GM11168 (cell line): ENCODE results near the gene OTOR.

ENCODE experiments used
- in situ Hi-C: fragments of 300-500 bp; cut with MboI; formaldehyde crosslinking; loops from one replicate; pipeline ENCODE4 v1.12.0; 2022; ENCODE audit warnings: low sequenced_read_pairs; ENCODE audit not compliant: unreplicated experiment

Gene OTOR

GRCh38 chr20:16747291-16747811, 807 bp upstream of the OTOR start:
- in situ Hi-C loops, result no loop called here

- in situ Hi-C loops, result no loop called here
Observed at GRCh38 chr20:16749573-16749972, 1.4 kb downstream of the OTOR start.

GRCh38 chr20:16752082-16752481, 3.9 kb downstream of the OTOR start:
- in situ Hi-C loops, result loop anchor here (25.0 kb wide), 1 partner anchor 240 kb away; no protein-coding TSS in a partner anchor

GRCh38 chr20:16752901-16753300, 4.7 kb downstream of the OTOR start:
- in situ Hi-C loops, result loop anchor here (25.0 kb wide), 1 partner anchor 241 kb away; no protein-coding TSS in a partner anchor

GRCh38 chr20:16758454-16759180, 10.5 kb downstream of the OTOR start:
- in situ Hi-C loops, result loop anchor here (25.0 kb wide), 1 partner anchor 246 kb away; no protein-coding TSS in a partner anchor

- in situ Hi-C loops, result loop anchor here (25.0 kb wide), 1 partner anchor 247 kb away; no protein-coding TSS in a partner anchor
Observed at GRCh38 chr20:16759181-16759563, 11.0 kb downstream of the OTOR start.

GRCh38 chr20:16760431-16761304, 12.5 kb downstream of the OTOR start:
- in situ Hi-C loops, result loop anchor here (25.0 kb wide), 1 partner anchor 248 kb away; no protein-coding TSS in a partner anchor

GRCh38 chr20:16761305-16761829, 13.2 kb downstream of the OTOR start:
- in situ Hi-C loops, result loop anchor here (25.0 kb wide), 1 partner anchor 249 kb away; no protein-coding TSS in a partner anchor

GRCh38 chr20:16764560-16764959, 16.4 kb downstream of the OTOR start:
- in situ Hi-C loops, result loop anchor here (25.0 kb wide), 1 partner anchor 252 kb away; no protein-coding TSS in a partner anchor

- in situ Hi-C loops, result loop anchor here (25.0 kb wide), 1 partner anchor 259 kb away; no protein-coding TSS in a partner anchor
Observed at GRCh38 chr20:16771213-16771612, 23.1 kb downstream of the OTOR start.

- in situ Hi-C loops, result no loop called here
Observed at GRCh38 chr20:16775961-16776360, 27.8 kb downstream of the OTOR start.

- in situ Hi-C loops, result no loop called here
Observed at GRCh38 chr20:16777126-16777525, 29.0 kb downstream of the OTOR start.

- in situ Hi-C loops, result no loop called here
Observed at GRCh38 chr20:16778159-16778558, 30.0 kb downstream of the OTOR start.

- in situ Hi-C loops, result no loop called here
Observed at GRCh38 chr20:16781496-16781895, 33.3 kb downstream of the OTOR start.

- in situ Hi-C loops, result no loop called here
Observed at GRCh38 chr20:16785226-16785625, 37.1 kb downstream of the OTOR start.
